Testis (tissue), 2 donors: ENCODE data around the gene RPTOR.

Source experiments
- CTCF ChIP-seq, 3 experiments: fragments of 450-650 bp in 2 of 3; fragments of 200-600 bp in 1 of 3; sonication (generic) in 1 of 3; IDR thresholded peaks; one replicate each; pipeline ENCODE4 v1.5.1; 2016 to 2019; ENCODE audit warnings: antibody characterized with exemption in 3 of 3, mild to moderate bottlenecking in 2 of 3, moderate library complexity in 1 of 3
- POLR2A ChIP-seq: fragments of 450-650 bp; IDR thresholded peaks from one replicate; pipeline ENCODE4 v1.6.1; 2017; ENCODE audit warnings: antibody characterized with exemption, mild to moderate bottlenecking, moderate library complexity

DNA sequence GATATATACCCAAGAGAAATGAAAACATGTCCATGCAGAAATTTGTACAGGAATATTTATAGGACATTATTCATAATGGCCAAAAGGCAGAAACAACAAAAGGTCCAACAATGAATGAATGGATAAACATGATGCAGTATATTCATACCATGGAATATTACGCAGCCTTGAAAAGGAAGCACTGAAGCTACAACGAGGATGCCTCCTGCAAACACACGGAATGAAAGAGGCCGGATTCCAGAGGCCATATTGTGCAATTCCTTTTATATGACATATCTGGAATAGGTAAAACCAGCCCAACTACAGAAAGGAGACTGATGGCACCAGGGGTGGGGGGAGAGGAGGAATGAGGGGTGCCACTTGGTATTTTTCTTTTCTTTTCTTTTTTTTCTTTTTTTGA is 432.5 kb downstream of the RPTOR start:
- TF ChIP-seq CTCF (IDR thresholded peaks at IDR 0.05): no peak
- no peak for TF ChIP-seq POLR2A
